A673 (cell line): ENCODE data around the gene C12orf54.

Source experiments
- CTCF ChIP-seq: fragments of 300-800, 200-600 bp; sonication (generic); conservative IDR thresholded peaks from 2 replicates; pipeline ENCODE4 v1.5.1; 2017; ENCODE audit warnings: low read depth, mild to moderate bottlenecking, antibody characterized with exemption, low read length, moderate library complexity, mixed read lengths
- EZH2 ChIP-seq: fragments of 200-600 bp; sonication (generic); IDR thresholded peaks from 2 replicates; pipeline ENCODE4 v1.6.1; 2017; ENCODE audit warnings: borderline replicate concordance, low read depth, mild to moderate bottlenecking, mixed read lengths, antibody characterized with exemption, low read length; ENCODE audit not compliant: poor library complexity, severe bottlenecking

- TF ChIP-seq CTCF (peak; percentile 66), EZH2 (no peak)
Observed at GRCh38 chr12:48542300-48542928, 60.1 kb downstream of the C12orf54 start.
